Hepatic stellate cell (primary cell): Measurements from ENCODE around the gene CROT.

Source experiments
- DNase-seq: peaks from one replicate; pipeline ENCODE4 v3.0.0; 2011; ENCODE audit warnings: low spot score

CROT gene

DNA sequence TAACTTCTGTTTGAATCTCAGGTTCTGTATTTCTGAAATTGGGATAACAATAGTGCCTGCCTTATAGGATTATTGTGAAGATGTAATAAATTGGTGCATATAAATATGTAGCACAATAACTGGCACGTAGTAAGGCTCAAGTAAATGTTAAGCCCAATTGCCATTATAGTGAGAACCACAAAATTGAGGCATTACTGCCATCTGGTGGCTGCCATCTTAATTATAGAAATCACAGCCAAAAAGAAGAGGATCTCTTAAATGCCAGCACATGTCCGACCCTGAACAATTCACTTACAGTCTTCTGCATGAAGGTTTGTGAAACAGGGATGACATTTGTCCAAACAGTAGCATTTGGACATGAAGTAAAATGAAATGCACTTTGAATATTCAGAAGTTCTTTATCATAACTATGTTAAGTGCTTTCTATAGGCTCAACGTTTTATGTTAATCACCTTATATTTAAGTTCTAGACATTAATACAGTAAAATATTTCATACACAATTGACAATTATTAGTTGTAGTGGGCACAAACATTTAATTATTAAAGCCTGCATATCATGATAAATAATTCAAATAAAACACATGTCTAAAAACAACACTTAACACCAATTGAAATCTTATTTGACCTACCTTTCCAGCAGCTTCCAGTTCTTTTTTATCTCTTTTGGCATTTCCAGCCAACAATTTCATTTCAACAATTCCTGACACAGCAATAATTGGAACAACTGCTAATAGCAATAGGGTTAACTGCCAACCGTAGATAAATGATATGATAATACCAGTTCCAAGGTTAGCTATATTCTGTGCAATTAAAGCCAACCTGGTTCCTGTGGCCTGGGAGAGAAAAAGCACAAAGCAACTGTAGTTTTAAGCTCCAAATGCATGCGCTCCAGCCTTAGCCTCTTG, 71.5 kb downstream of the CROT start:
- peak; percentile 4 for DNase-seq

DNA sequence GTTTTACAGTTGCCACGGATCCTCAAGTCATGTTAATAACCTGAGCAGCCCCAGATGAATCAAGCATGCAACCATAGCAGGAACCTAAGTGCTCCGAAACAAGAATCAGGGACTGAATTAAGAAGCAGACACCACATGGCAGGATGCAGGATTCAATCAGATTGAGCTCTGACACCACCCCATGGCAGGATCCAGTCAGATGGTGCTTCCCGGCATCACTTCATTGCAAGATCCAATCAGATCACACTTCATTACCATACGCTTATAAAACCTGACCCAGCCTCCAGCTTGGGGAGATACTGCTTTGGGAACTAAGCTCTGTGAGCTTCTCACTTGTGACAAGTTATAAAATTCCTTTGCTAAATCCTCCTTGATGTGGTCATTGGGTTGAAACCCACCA, 74.7 kb downstream of the CROT start:
- no peak for DNase-seq

GRCh38 chr7:87424075-87424474, 78.6 kb downstream of the CROT start:
- no peak for DNase-seq

DNA sequence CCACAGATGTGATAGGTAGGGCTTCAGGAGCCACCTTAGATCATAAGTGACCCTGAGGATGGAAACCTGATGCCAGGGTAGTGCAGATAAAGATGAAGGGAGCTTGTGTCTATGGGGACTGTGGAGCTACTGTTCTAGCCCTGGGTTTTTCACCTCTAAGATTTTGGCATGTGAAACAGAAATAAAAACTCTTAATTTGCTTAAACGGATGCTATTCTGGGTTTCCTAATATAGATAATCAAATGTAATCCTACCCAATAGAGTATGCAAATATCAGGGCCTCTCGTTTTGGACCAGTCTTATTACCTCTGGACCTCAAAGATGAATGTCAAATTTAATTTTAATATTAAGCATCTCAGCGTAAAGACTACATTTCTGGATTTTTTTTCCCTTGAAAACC, 80.7 kb downstream of the CROT start:
- no peak for DNase-seq

DNA sequence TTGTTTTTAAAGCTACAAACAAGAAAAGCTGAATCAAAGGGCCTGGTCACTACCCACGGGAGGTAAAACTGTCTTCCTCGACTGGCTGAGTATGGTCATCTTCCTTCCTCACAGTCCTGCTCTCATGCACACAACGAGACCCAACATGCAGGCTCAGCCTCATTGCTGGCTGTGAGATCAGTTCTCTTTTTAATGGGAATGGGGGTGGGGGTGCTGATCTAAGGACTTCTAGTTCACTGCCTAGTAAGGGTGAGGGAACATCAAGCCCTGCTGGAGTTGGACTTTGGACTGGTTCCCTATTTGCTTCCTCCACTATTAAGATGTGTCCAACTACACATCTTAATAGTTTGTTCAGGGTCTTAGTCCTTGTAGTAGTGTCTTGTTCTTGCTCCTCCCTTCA, 81.8 kb downstream of the CROT start:
- no peak for DNase-seq

DNA sequence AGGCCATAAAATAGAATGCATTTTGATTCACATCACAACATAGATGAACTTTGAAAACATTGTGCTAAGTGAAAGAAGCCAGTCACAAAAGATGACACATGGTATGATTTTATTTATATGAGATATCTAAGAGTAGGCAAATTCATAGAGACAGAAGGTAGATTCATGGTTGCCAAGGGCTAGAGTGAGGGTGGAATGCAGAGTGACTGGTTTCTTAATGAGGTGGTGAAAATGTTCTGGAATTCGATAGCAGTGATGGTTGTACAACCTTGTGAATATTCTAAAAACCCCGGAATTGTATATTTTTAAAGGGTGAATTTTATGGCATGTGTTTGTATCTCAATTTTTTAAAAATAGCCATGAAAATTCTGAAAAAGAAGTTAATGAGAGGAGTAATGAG, 87.1 kb downstream of the CROT start:
- no peak for DNase-seq

DNA sequence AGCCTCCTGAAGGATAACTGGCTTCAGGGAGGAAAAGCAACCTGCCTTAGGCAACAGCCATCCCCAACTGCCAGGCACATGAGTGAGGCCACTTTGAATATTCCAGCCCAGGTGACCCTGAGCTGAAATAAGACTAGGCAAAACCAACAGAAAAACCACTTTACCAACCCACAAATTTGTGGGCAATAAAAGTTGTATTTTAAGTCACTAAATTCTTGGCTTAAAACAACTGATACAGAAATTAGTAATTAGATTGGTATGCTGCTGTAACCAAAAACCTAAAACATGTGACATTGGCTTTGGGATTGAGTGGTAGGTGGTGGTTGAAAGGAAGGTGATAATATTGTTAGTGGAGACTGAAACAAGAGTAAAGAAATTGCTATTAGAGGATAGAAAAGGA, 90.1 kb downstream of the CROT start:
- no peak for DNase-seq

DNA sequence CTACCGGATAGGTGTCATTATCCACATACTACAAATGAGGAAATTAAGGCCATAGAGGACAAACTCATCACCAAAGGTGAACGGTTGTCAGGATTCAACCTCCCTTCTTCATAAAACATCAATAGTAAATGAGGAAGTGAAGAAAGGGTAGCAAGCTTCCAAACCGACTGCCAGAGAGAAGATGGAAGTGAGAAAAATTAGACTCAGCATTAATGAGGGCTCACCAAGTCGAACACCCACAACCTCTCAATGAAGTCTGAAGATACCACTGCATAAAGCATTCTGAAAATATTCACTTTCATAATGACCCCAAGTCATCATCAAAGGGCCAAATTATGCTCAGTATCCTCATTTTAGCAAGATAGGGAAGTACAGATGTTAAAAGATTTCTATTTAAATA, 100.4 kb downstream of the CROT start:
- DNase-seq: no peak

- DNase-seq: no peak
These were observed 101.7 kb downstream of the CROT start for GRCh38 chr7:87447116-87447635.

DNA sequence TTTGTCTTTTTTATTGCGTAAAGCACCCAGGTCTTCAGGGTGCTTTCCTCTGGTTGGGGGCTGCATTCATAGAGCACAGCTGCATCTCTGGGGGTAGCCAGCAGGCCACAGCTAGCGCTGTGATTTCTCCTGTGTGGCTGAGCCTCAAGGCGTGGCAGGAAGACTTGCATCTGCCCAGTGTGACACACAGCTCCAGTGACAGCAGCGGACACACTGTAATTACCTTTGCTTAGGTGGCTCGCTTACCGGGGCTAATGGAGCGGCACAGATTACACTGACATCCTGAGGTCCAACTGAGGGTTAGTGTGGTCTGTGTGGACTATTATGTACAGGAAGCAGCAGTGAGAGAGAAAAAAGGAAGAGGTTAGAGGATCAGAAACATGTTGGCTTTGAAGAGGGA, 102.9 kb downstream of the CROT start:
- DNase-seq: no peak
